ENCODE data around the gene B4GALT2. TPM values are rescaled to one million over a fixed set of nuclear protein-coding genes. Genes with fewer than 3 reads are reported as not detected.

B4GALT2 gene
- total and polyA plus RNA-seq, 2 of the 8 experiments (the other 6 are each of a cell fraction or from before 2014, with no cell fraction given): 56.5 to 121 TPM

DNA sequence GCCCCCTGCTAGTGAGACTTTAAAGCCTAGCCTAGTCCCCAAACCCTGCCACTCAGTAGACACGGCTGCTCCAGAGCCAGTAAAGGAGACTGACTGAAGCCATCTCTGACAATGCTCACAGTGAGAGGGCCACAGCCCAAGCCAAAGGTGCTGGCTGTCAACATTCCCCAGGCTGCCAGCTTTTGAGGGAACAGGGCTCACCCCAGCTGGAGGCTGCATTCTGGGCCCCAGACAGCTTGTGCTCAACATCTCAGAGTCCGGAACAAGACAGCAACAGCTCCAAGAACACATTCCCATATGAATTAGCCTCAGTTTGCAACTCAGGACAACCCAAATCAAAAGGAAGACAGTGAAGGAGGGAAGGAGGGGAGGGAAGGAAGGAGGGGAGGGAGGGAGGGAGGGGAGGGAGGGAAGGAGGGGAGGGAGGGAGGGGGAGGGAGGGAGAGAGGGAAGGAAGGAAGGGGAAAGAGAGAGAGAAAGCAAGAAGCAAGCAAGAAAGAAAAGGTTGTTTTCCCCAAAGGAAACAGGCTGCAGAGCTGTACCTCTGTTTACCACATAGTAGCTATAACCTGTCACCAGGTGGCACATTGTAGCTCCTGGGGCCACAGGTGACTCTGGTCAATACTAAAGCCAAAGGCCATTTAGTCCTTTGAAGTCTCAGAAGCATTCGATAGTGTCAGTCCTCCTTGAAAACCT, 40.0 kb upstream of the B4GALT2 start (continued):
- no peak for TF ChIP-seq EZH2 (IDR thresholded peaks at IDR 0.05; ENCODE audit: low read depth, low read length, severe bottlenecking)
- TF ChIP-seq, protein P1, sequence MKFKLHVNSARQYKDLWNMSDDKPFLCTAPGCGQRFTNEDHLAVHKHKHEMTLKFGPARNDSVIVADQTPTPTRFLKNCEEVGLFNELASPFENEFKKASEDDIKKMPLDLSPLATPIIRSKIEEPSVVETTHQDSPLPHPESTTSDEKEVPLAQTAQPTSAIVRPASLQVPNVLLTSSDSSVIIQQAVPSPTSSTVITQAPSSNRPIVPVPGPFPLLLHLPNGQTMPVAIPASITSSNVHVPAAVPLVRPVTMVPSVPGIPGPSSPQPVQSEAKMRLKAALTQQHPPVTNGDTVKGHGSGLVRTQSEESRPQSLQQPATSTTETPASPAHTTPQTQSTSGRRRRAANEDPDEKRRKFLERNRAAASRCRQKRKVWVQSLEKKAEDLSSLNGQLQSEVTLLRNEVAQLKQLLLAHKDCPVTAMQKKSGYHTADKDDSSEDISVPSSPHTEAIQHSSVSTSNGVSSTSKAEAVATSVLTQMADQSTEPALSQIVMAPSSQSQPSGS (IDR thresholded peaks at IDR 0.05; ENCODE audit: low read length): no peak

All from H1 (cell line).